GM12892 (cell line): ENCODE measurements around the gene CCR2.

ENCODE experiments used
- POLR2A ChIP-seq: IDR thresholded peaks from 2 replicates; pipeline ENCODE4 v1.6.1; 2011; ENCODE audit warnings: low read depth, low read length, control low read depth
- POLR2AphosphoS5 ChIP-seq: IDR thresholded peaks from 2 replicates; pipeline ENCODE4 v1.6.1; 2011; ENCODE audit warnings: low read depth, low read length, control low read depth

- TF ChIP-seq POLR2AphosphoS5 (no peak), POLR2A (no peak)
Observed at GRCh38 chr3:46353090-46353489, 821 bp upstream of the CCR2 start.
